OCI-LY1 (cell line): ENCODE results near the gene EIF4E3.

Experiments used
- H2AFZ ChIP-seq: fragments of 200-600 bp; sonication (generic), shearing (Covaris generic); 2 replicates; pipeline ENCODE4 v1.6.0; 2014; ENCODE audit warnings: antibody characterized with exemption, mild to moderate bottlenecking, low read length
- H3F3A ChIP-seq: fragments of 200-600 bp; sonication (generic), shearing (Covaris generic); 2 replicates; pipeline ENCODE4 v1.6.0; 2014; ENCODE audit warnings: mild to moderate bottlenecking, antibody characterized with exemption, low read length, moderate library complexity; ENCODE audit not compliant: insufficient read depth
- H3K27ac ChIP-seq: fragments of 200-600 bp; sonication (generic); 2 replicates; pipeline ENCODE4 v1.5.1; 2014; ENCODE audit warnings: low read length, mixed run types, mild to moderate bottlenecking, low read depth; ENCODE audit not compliant: poor library complexity, severe bottlenecking
- H3K27me3 ChIP-seq: fragments of 200-600 bp; sonication (generic); 2 replicates; pipeline ENCODE4 v1.6.0; 2014; ENCODE audit warnings: antibody characterized with exemption, mild to moderate bottlenecking, low read length, moderate library complexity; ENCODE audit not compliant: insufficient read depth
- H3K36me3 ChIP-seq: fragments of 200-600 bp; sonication (generic); 2 replicates; pipeline ENCODE4 v1.6.1; 2014; ENCODE audit warnings: mild to moderate bottlenecking, antibody characterized with exemption, low read length, moderate library complexity, mixed read lengths; ENCODE audit not compliant: insufficient read depth
- H3K4me1 ChIP-seq: fragments of 200-600 bp; sonication (generic); 2 replicates; pipeline ENCODE4 v1.5.1; 2014; ENCODE audit warnings: mild to moderate bottlenecking, low read length, moderate library complexity; ENCODE audit not compliant: insufficient read depth, severe bottlenecking
- H3K4me2 ChIP-seq: fragments of 200-600 bp; sonication (generic), shearing (Covaris generic); 2 replicates; pipeline ENCODE4 v1.6.1; 2014; ENCODE audit warnings: low read length
- H3K4me3 ChIP-seq: fragments of 200-600 bp; sonication (generic); 2 replicates; pipeline ENCODE4 v1.5.1; 2014; ENCODE audit warnings: low read length, low read depth, mild to moderate bottlenecking, mixed read lengths; ENCODE audit not compliant: poor library complexity, severe bottlenecking
- H3K79me2 ChIP-seq: fragments of 200-600 bp; shearing (Covaris generic); 2 replicates; pipeline ENCODE4 v1.6.1; 2016; ENCODE audit warnings: mixed run types, low read length, mixed read lengths; ENCODE audit not compliant: insufficient read depth
- H3K9ac ChIP-seq: fragments of 200-600 bp; sonication (generic), shearing (Covaris generic); 2 replicates; pipeline ENCODE4 v1.6.1; 2014; ENCODE audit warnings: mild to moderate bottlenecking, low read length, mixed read lengths
- H3K9me2 ChIP-seq: fragments of 200-600 bp; sonication (generic), shearing (Covaris generic); 2 replicates; pipeline ENCODE4 v1.6.1; 2014; ENCODE audit warnings: low read depth, mild to moderate bottlenecking, low read length, mixed read lengths
- H3K9me3 ChIP-seq: fragments of 200-600 bp; shearing (Covaris generic); 2 replicates; pipeline ENCODE4 v1.6.1; 2014; ENCODE audit warnings: low read length, mixed read lengths
- H4K20me1 ChIP-seq: fragments of 200-600 bp; sonication (generic), shearing (Covaris generic); 2 replicates; pipeline ENCODE4 v1.6.0; 2016; ENCODE audit warnings: mild to moderate bottlenecking, low read length; ENCODE audit not compliant: insufficient read depth
- CTCF ChIP-seq: fragments of 200-600 bp; sonication (generic), shearing (Covaris generic); IDR thresholded peaks from 2 replicates; pipeline ENCODE4 v1.5.1; 2017; ENCODE audit warnings: mild to moderate bottlenecking, antibody characterized with exemption, low read length, moderate library complexity, mixed read lengths
- EZH2 ChIP-seq: fragments of 200-600 bp; sonication (generic), shearing (Covaris generic); IDR thresholded peaks from 2 replicates; pipeline ENCODE4 v1.8.0; 2017; ENCODE audit warnings: borderline replicate concordance, mixed run types, mild to moderate bottlenecking, antibody characterized with exemption, low read length, moderate library complexity, mixed read lengths

The EIF4E3 gene

GRCh38 chr3:71724584-71725270, 475 bp downstream of the EIF4E3 start:
- no peaks in the 10 kb centered on the region for H3F3A ChIP-seq
- H3K4me3 ChIP-seq, result peak overlapping the region; percentile 56
- no peaks in the 10 kb centered on the region for H4K20me1 ChIP-seq
- H2AFZ ChIP-seq, result no peak overlapping the region
- H3K9me3 ChIP-seq, result no peaks in the 10 kb centered on the region
- no peaks in the 10 kb centered on the region for H3K27me3 ChIP-seq
- H3K9ac ChIP-seq, result no peak overlapping the region
- H3K4me1 ChIP-seq, result peaks cover 12% of the 10 kb centered on the region
- H3K9me2 ChIP-seq, result no peaks in the 10 kb centered on the region
- no peaks in the 10 kb centered on the region for H3K79me2 ChIP-seq
- no peak for TF ChIP-seq CTCF
- no peak for TF ChIP-seq EZH2
- no peak overlapping the region for H3K27ac ChIP-seq
- peak overlapping the region; percentile 63 for H3K4me2 ChIP-seq
- no peaks in the 10 kb centered on the region for H3K36me3 ChIP-seq

- Histone ChIP-seq H3F3A (no peaks in the 10 kb centered on the region), H3K4me2 (peak overlapping the region; percentile 63), H4K20me1 (no peaks in the 10 kb centered on the region), H3K27me3 (no peaks in the 10 kb centered on the region), H3K79me2 (no peaks in the 10 kb centered on the region), H3K4me3 (peak overlapping the region; percentile 56), H3K9me3 (no peaks in the 10 kb centered on the region), H3K36me3 (no peaks in the 10 kb centered on the region), H2AFZ (no peak overlapping the region), H3K9ac (no peak overlapping the region), H3K9me2 (no peaks in the 10 kb centered on the region), H3K4me1 (peaks cover 12% of the 10 kb centered on the region), H3K27ac (no peak overlapping the region)
- TF ChIP-seq CTCF (no peak), EZH2 (no peak)
Observed at GRCh38 chr3:71724171-71724453, 1.1 kb downstream of the EIF4E3 start.

DNA sequence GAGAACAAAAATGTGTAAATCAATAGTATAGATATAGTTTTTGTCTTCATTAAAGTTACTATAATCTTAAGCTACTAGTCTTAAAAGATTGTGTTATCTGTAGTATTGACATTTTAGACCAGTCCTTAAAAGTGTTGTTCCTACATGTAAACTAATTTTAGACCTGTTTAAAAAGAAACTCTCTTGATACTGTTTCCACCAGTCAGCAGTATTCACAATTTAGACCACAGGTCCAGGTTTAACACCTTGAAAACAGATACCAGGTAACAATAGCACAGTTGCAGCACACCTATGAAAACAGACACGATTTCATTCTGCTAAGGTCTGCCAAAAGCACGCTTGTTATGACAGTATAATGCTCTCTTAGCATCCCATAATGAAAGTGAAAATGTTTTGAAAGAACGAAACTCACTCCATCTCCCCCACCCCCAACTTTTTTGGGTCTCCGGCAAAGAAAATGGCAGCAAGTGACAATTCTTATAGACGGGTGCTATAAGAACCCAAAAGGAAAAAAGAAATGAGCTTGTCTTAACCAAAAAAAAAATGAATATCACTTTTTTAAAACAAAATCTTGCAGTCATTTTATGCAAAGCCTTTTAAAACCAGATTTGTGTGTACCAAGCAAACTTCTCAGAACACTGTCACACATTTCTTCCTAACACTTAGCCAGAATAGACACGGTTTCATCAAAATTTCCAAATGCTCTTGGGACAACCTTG, 1.6 kb downstream of the EIF4E3 start:
- peak overlapping the region; percentile 63 for H3K4me2 ChIP-seq
- no peak overlapping the region for H3K27ac ChIP-seq
- no peaks in the 10 kb centered on the region for H3K79me2 ChIP-seq
- H3K9me2 ChIP-seq, result no peaks in the 10 kb centered on the region
- no peak overlapping the region for H3K9ac ChIP-seq
- no peaks in the 10 kb centered on the region for H3K36me3 ChIP-seq
- H3K9me3 ChIP-seq, result no peaks in the 10 kb centered on the region
- TF ChIP-seq EZH2, result no peak
- TF ChIP-seq CTCF, result no peak
- H3K27me3 ChIP-seq, result no peaks in the 10 kb centered on the region
- no peaks in the 10 kb centered on the region for H4K20me1 ChIP-seq
- no peak overlapping the region for H3K4me3 ChIP-seq
- peaks cover 12% of the 10 kb centered on the region for H3K4me1 ChIP-seq
- no peak overlapping the region for H2AFZ ChIP-seq
- H3F3A ChIP-seq, result no peaks in the 10 kb centered on the region
